Endothelial cell of umbilical vein (primary cell): Measurements from ENCODE around the gene L2HGDH. TPM values are rescaled to one million over a fixed set of nuclear protein-coding genes. Genes with fewer than 3 reads are reported as not detected.

ENCODE experiments used
- BruUV-seq: library from RNA; stranded (reverse); fragments of 400-500 nt; replicated peaks from 2 replicates; lab custom pipeline; 2021; lab: Mats Ljungman, UMichigan
- CTCF ChIA-PET: fragments of 300-600, 350-600 bp; sonication (Branson Sonifier 250); formaldehyde crosslinking; loops from one replicate; lab custom pipeline; 2021; ENCODE audit warnings: antibody characterized with exemption, inconsistent platforms; lab: Charles Lee
- POLR2A ChIA-PET: fragments of 300-600, 350-600 bp; sonication (Branson Sonifier 250); formaldehyde crosslinking; loops from one replicate; lab custom pipeline; 2021; ENCODE audit warnings: antibody characterized with exemption, inconsistent platforms; lab: Charles Lee
- DNase-seq: peaks from one replicate; pipeline ENCODE4 v3.0.0-alpha.2; 2011; ENCODE audit warnings: low read depth, low spot score
- FAIRE-seq: peaks from 2 replicates; lab custom pipeline; 2011; peaks lifted over from hg19 to GRCh38; lab: Jason Lieb, UNC
- H2AFZ ChIP-seq: 2 replicates; pipeline ENCODE4 v1.6.0; 2012; ENCODE audit warnings: low read depth, low read length, control low read depth, inconsistent platforms
- H3K27ac ChIP-seq: 2 replicates; pipeline ENCODE4 v1.5.1; 2011; ENCODE audit warnings: low read depth, mild to moderate bottlenecking, control low read depth, low read length, moderate library complexity; ENCODE audit not compliant: insufficient read depth
- H3K27me3 ChIP-seq, 2 experiments: 2 replicates each; pipeline versions ENCODE4 v1.6.0 to v1.6.1; 2011; ENCODE audit warnings: low read length in 2 of 2, mixed read lengths in 1 of 2; ENCODE audit not compliant: control insufficient read depth in 2 of 2, insufficient read depth in 2 of 2
- H3K36me3 ChIP-seq, 2 experiments: 2 replicates in 1 of 2; 3 replicates in 1 of 2; pipeline ENCODE4 v1.5.1; 2011; ENCODE audit warnings: low read length in 2 of 2, mild to moderate bottlenecking in 1 of 2, moderate library complexity in 1 of 2; ENCODE audit not compliant: control insufficient read depth in 2 of 2, insufficient read depth in 2 of 2; ENCODE audit errors: extremely low read depth in 1 of 2
- H3K4me1 ChIP-seq: 3 replicates; pipeline ENCODE4 v1.5.1; 2011; ENCODE audit warnings: mild to moderate bottlenecking, low read length; ENCODE audit not compliant: control insufficient read depth, insufficient read depth; ENCODE audit errors: extremely low read depth
- H3K4me2 ChIP-seq: 2 replicates; pipeline ENCODE4 v1.6.1; 2011; ENCODE audit warnings: low read length, control low read depth, mixed read lengths; ENCODE audit not compliant: insufficient read depth
- H3K4me3 ChIP-seq, 3 experiments: fragments of 200-600 bp in 1 of 3; sonication (generic), shearing (Covaris generic) in 1 of 3; replicated peaks in 1 of 3; 2 replicates each; pipeline ENCODE4 v1.5.1; 2011 to 2016; ENCODE audit warnings: control low read depth in 3 of 3, low read length in 3 of 3, mild to moderate bottlenecking in 2 of 3, inconsistent platforms in 1 of 3, low read depth in 1 of 3, moderate library complexity in 1 of 3; ENCODE audit not compliant: insufficient read depth in 1 of 3
- H3K79me2 ChIP-seq: 2 replicates; pipeline ENCODE4 v1.6.0; 2012; ENCODE audit warnings: low read length, inconsistent platforms; ENCODE audit not compliant: control insufficient read depth, insufficient read depth
- H3K9ac ChIP-seq: replicated peaks from 2 replicates; pipeline ENCODE3; 2011; ENCODE audit warnings: low read length, control low read depth; ENCODE audit not compliant: insufficient read depth; ENCODE audit errors: extremely low read depth
- H3K9me1 ChIP-seq: replicated peaks from 3 replicates; pipeline ENCODE4 v1.6.0; 2011; ENCODE audit warnings: mild to moderate bottlenecking, low read length; ENCODE audit not compliant: control insufficient read depth, insufficient read depth; ENCODE audit errors: extremely low read depth
- H3K9me3 ChIP-seq: replicated peaks from 2 replicates; pipeline ENCODE4 v1.5.1; 2012; ENCODE audit warnings: low read length, inconsistent platforms; ENCODE audit not compliant: control insufficient read depth, insufficient read depth
- H4K20me1 ChIP-seq: replicated peaks from 2 replicates; pipeline ENCODE3; 2011; ENCODE audit warnings: mild to moderate bottlenecking, low read length; ENCODE audit not compliant: control insufficient read depth, insufficient read depth; ENCODE audit errors: extremely low read depth
- CTCF ChIP-seq, 2 donors: IDR thresholded peaks; 1 replicate in 1 of 2; 2 replicates in 1 of 2; pipeline ENCODE4 v1.5.1; 2011; ENCODE audit warnings: low read length in 2 of 2, mild to moderate bottlenecking in 2 of 2, moderate library complexity in 2 of 2, control low read depth in 1 of 2, inconsistent platforms in 1 of 2, low read depth in 1 of 2; ENCODE audit not compliant: insufficient read depth in 1 of 2; ENCODE audit errors: extremely low read depth in 1 of 2
- EZH2 ChIP-seq: IDR thresholded peaks from 2 replicates; pipeline ENCODE4 v1.6.1; 2012; ENCODE audit warnings: borderline replicate concordance, low read depth, mild to moderate bottlenecking, moderate library complexity, low read length, inconsistent platforms; ENCODE audit not compliant: severe bottlenecking
- FOS ChIP-seq: IDR thresholded peaks from 2 replicates; pipeline ENCODE4 v1.6.1; 2011; ENCODE audit warnings: mild to moderate bottlenecking, low read length, moderate library complexity, borderline replicate concordance; ENCODE audit not compliant: insufficient read depth
- GATA2 ChIP-seq: IDR thresholded peaks from 2 replicates; pipeline ENCODE4 v1.7.0; 2011; ENCODE audit warnings: low read depth, mild to moderate bottlenecking, moderate library complexity, mixed read lengths, low read length; ENCODE audit not compliant: insufficient read length, insufficient read depth
- JUN ChIP-seq: IDR thresholded peaks from 2 replicates; pipeline ENCODE4 v1.6.1; 2011; ENCODE audit warnings: borderline replicate concordance, low read depth; ENCODE audit not compliant: insufficient read length, insufficient read depth
- MAX ChIP-seq: IDR thresholded peaks from 2 replicates; pipeline ENCODE4 v1.6.1; 2011; ENCODE audit not compliant: insufficient read depth, insufficient read length
- MYC ChIP-seq: IDR thresholded peaks from one replicate; pipeline ENCODE4 v1.6.1; 2011; ENCODE audit warnings: mild to moderate bottlenecking, low read depth, low read length
- POLR2A ChIP-seq: IDR thresholded peaks from 2 replicates; pipeline ENCODE4 v1.6.1; 2012; ENCODE audit warnings: low read depth, mild to moderate bottlenecking, control low read depth, low read length
- POLR2AphosphoS5 ChIP-seq: IDR thresholded peaks from 2 replicates; pipeline ENCODE4 v1.6.1; 2012; ENCODE audit warnings: low read depth, mild to moderate bottlenecking, control low read depth, low read length, moderate library complexity; ENCODE audit not compliant: insufficient read depth
- dilution Hi-C: fragments of 300-500 bp; cut with MboI; formaldehyde crosslinking; loops from one replicate; pipeline ENCODE4 v1.15.0; 2019; ENCODE audit warnings: low sequenced_read_pairs; ENCODE audit not compliant: extremely low pct_ligation_motif_present
- intact Hi-C: fragments of 100-400 bp; cut with micrococcal nuclease; formaldehyde crosslinking; loops from one replicate; pipeline ENCODE4 v1.10.0; 2022
- polyA plus RNA-seq, 4 experiments: library from polyadenylated mRNA; depleted of rRNA in 3 of 4; stranded (reverse) in 3 of 4; unstranded in 1 of 4; fragments of >200 nt; gene quantifications; 2 replicates each; pipeline versions ENCODE4 v1.2.1 to v1.2.3, GENCODE V29; 2011 to 2012; ENCODE audit warnings: missing spikeins in 1 of 4
- total RNA-seq: library from RNA; stranded (reverse); gene quantifications from 2 replicates; pipeline ENCODE4 v1.2.3, GENCODE V29; 2021

L2HGDH gene
- total and polyA plus RNA-seq, 2 donors (not counting 3 experiments of a cell fraction or from before 2014, with no cell fraction given), result 2.5 to 5.3 TPM

- dilution Hi-C loops, result no loop called here
- H3K27me3 ChIP-seq, result no peaks in the 10 kb centered on the region
- no peak overlapping the region for H3K9ac ChIP-seq
- no peaks in the 10 kb centered on the region for H3K9me3 ChIP-seq
- no peak overlapping the region for H3K4me2 ChIP-seq
- TF ChIP-seq FOS, result no peak
- no peak for TF ChIP-seq MAX
- TF ChIP-seq POLR2A, result no peak
- TF ChIP-seq EZH2, result no peak
- TF ChIP-seq POLR2AphosphoS5, result no peak
- no peak for TF ChIP-seq MYC
- no peak for TF ChIP-seq JUN
- TF ChIP-seq GATA2, result no peak
- no peak for TF ChIP-seq CTCF (IDR thresholded peaks at IDR 0.05; ENCODE audit: extremely low read depth in 1 of 2, insufficient read depth in 1 of 2, low read depth in 1 of 2, low read length in 2 of 2)
- no peak overlapping the region for H2AFZ ChIP-seq
- intact Hi-C loops, result no loop called here
- no peaks in the 10 kb centered on the region for H3K79me2 ChIP-seq
- ChIA-PET CTCF (no interaction called here), POLR2A (no interaction called here)
- H3K27ac ChIP-seq, result no peak overlapping the region
- H3K4me3 ChIP-seq, result no peak overlapping the region
- DNase-seq (no peak), FAIRE-seq (no peak)
- no peaks in the 10 kb centered on the region for H3K4me1 ChIP-seq
- no peaks in the 10 kb centered on the region for H3K9me1 ChIP-seq
- no TSS peak for BruUV-seq
- no peaks in the 10 kb centered on the region for H3K36me3 ChIP-seq
- H4K20me1 ChIP-seq, result no peaks in the 10 kb centered on the region
Observed at GRCh38 chr14:50357753-50358395, 45.8 kb upstream of the L2HGDH start.
